DOHH2 (cell line): ENCODE results near the gene KRTAP4-16.
"Not testable (repeated sequence)": the region's sequence is repeated elsewhere in the genome, so short reads cannot be mapped to it uniquely, and the experiment has no call there.

ENCODE experiments used
- CTCF ChIP-seq: fragments of 200-600 bp; sonication (generic); IDR thresholded peaks from one replicate; pipeline ENCODE4 v1.5.1; 2014; ENCODE audit warnings: antibody characterized with exemption, mild to moderate bottlenecking, low read depth, low read length; ENCODE audit not compliant: poor library complexity, severe bottlenecking
- EZH2phosphoT487 ChIP-seq: fragments of 200-600 bp; sonication (generic); IDR thresholded peaks from 2 replicates; pipeline ENCODE4 v1.6.1; 2017; ENCODE audit warnings: borderline replicate concordance, mild to moderate bottlenecking, antibody characterized with exemption, low read length, moderate library complexity, mixed read lengths

DNA sequence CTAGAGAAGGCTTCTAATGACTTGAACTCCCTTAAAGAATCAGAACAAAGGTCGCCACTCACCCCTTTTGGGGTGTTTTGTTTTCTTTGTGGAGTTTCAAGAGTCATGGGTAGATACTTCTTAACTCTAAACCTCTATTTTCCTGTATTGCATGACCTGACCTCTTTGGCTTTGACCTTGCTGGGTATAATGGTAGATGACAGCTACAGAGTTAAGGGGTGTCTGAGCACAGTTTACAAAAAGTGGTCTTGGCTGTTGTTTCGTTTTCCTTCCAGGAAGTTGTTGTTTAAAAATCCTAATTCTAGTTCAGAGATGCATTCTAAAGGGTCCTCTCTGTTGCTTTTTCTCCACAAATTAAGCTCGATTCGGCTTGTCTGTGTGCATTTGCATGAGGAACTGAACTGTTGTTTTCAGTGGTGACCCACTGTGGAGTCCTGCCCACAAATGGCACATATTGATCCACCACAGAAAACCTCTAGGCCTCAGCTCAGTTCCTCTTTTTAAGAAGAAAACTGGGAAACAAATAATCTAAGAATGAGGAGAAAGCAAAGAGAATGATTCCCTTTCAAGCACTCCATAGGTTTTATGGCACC lies 13.2 kb downstream of the KRTAP4-16 start:
- not testable (repeated sequence) for TF ChIP-seq CTCF, EZH2phosphoT487
